Activated T-helper 9 cell treated with anti-CD3 and anti-CD28 coated beads, Interleukin-2, amount 50 U/mL, for 16 hours (primary cell): ENCODE measurements around the gene VAMP4.
A peak's percentile ranks its signal among the peaks of the same experiment; 100 is the strongest.

Experiments
- DNase-seq: peaks from one replicate; pipeline ENCODE4 v3.0.0-alpha.2; 2020; ENCODE audit warnings: low read depth

VAMP4 gene, protein sequence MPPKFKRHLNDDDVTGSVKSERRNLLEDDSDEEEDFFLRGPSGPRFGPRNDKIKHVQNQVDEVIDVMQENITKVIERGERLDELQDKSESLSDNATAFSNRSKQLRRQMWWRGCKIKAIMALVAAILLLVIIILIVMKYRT

DNA sequence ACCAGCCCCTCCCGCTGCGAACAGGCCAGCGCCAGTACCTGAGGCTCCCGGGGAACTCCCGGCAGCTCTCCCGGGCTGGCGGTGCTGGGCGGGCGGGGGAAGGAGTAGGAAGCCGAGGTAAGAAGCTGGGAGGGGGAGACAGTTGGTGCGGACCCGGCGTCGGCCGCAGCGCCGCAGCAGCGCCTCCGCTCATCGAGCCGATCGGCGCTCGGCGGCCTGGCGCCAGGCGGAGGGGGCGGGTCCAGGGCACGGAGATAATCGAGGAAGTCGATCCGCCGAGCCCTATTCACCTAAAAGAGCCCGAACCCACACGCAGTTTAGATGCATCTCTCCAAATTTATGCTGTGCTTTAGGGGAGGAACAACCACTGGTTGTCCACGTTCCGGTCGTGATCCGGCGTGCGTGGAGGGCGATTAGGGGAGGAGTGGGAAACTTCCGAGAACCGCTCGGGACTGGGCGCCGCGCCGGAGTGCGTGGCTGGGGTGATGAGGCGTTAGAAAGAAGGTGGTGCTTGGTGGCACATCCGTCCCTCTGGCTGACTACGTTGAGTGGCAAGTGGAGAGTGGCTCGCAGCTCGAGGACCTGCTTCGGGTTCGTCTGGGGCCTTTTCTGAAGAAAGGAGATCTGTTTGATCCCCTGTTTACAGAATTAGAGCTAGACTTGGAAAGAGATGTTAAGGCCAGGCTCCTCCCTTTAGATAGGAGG lies at the start of gene VAMP4:
Gene VAMP4, minus strand, starts transcription at position 194 of the 705 bp plus-strand sequence. CDS start 3,651 bp downstream, outside the sequence.
- peak; percentile 78 for DNase-seq

DNA sequence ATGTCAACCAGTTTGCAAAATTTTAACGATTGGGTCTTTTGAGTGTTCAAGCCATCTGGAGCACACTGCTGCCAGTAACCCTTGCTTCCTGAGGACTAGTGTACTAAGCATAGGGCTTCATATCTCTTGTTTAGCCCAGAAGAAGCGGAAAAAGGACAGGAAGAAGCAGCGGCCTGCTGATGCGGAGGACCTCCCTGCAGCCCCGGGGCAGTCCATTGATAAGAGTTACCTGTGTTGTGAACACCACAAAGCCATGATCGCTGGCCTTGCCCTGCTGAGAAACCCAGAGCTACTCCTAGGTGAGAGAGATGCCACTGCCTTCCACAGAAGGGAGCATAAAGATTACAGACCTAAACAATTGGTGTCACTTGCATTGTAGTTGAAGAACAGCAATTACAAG lies 48.5 kb upstream of the VAMP4 start:
- DNase-seq = no peak

DNA sequence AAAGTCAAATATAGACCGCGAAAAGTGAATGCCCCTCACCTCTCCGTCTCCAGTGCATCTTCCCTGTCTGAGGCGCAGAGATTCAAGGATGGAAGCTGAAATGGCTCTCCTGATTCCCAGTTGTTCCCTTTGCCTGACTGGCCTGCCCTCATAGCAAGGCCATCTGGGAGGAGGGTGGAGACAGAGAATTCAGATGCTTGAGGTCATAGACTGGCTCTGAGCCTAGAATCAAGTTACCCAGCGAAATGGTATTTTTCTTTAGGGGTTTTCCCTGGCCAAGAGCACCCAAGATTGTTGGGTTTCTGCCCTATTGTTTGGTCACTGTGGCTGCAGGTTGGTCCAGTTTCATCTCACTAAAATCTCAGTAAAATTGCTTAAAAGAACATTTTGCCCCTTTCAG lies 46.8 kb upstream of the VAMP4 start:
- no peak for DNase-seq

DNA sequence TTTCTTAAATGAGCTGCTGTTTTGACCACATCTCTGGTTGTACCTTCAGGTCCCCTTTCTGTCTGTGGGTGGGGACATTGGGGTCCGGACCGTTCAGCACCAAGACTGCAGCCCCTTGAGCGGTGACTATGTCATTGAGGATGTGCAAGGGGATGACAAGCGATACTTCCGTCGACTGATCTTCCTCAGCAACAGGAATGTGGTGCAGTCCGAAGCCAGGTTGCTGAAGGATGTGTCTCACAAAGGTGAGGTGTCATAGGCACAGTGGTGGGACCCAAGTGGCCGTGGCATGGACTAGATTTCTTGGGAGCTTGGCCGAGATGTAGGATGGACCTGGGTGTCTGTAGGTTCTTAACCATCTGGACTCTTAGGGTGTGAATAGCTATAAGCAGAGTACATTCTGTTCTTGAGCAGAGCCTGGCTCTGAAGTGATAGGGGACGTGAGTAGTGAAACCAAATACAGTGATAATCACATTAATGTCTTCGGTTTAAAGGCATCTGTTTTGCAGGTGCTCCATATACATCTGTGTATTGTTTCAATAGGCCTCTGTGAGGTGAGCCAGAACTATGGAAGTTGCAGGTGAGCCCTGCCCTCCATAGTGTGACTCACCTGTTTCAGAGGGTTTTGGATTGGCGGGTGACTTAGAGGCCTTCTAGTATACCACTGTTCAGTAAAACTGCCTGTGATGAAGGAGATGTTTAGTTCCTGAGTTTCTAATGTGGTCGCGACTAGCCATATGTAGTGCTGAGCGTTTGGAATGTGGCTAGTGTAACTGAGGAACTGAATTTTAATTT lies 46.0 kb upstream of the VAMP4 start:
- no peak for DNase-seq

DNA sequence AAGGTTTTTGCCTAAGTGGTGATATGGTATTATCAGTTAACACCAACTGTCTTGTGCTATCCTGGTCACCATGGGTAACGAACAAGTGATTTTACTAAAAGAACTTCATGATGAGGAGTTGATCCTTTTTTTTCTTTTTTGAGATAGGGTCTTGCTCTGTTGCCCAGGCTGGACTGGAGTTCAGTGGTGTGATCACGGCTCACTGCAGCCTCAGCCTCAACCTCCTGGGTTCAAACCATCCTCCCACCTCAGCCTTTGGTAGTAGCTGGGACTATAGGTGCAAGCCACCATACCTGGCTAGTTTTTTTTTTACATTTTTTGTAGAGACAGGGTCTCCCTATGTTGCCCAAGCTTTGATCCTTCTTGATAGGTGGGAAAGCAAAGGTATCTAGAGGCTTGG lies 44.7 kb upstream of the VAMP4 start:
- no peak for DNase-seq

DNA sequence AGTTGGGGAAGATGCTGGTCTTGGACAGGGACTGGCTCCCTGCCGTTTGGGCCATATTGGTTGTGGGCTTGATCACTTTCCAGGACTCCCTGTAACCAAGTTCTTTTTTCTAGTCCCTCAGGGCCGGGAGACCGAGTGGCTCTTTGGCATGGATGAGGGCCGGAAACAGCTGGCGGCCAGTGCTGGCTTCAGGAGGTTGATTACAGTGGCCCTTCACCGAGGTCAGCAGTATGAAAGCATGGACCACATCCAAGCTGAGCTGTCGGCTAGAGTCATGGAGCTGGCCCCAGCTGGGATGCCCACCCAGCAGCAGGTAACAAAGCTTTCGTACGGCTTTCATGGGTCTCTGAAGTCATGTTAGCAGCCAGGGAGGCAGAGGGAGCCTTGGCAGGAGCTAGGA lies 43.9 kb upstream of the VAMP4 start:
- DNase-seq = no peak

DNA sequence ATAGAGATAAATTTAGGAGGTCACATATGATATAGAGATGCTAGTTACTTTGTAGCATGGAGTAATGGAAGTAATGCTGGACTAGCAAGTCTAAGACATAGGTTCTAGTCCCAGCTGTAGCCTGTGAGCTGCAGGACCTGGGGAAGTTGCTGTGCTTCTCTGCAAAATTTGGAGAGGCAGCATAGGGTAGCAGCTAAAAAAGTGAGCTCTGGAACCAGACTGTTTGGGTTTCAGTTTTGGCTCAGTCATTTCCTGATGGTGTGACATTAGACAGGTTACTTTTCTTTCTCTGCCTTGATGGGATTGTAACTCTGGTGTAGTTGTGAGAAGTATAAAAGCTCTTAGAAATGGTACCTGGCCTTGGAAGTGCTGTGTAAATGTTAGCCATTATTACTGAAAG lies 42.9 kb upstream of the VAMP4 start:
- no peak for DNase-seq

DNA sequence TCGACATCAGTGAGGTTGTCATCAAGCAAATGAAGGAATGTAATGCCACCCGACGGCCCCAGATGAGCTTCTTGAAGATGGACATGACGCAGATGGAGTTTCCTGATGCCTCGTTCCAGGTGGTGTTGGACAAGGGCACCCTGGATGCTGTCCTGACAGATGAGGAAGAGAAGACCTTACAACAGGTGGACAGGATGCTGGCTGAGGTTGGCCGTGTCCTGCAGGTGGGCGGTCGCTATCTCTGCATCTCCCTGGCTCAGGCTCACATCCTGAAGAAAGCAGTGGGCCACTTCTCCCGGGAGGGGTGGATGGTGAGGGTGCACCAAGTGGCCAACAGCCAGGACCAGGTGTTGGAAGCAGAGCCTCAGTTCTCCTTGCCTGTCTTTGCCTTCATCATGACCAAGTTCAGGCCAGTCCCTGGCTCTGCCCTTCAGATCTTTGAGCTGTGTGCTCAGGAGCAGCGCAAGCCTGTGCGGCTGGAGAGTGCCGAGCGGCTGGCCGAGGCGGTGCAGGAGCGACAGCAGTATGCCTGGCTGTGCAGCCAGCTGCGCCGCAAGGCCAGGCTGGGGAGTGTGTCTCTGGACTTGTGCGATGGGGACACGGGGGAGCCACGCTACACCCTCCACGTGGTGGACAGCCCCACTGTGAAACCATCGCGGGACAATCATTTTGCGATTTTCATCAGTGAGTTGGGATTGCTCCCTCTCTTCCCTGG lies 42.1 kb upstream of the VAMP4 start:
- DNase-seq = no peak

DNA sequence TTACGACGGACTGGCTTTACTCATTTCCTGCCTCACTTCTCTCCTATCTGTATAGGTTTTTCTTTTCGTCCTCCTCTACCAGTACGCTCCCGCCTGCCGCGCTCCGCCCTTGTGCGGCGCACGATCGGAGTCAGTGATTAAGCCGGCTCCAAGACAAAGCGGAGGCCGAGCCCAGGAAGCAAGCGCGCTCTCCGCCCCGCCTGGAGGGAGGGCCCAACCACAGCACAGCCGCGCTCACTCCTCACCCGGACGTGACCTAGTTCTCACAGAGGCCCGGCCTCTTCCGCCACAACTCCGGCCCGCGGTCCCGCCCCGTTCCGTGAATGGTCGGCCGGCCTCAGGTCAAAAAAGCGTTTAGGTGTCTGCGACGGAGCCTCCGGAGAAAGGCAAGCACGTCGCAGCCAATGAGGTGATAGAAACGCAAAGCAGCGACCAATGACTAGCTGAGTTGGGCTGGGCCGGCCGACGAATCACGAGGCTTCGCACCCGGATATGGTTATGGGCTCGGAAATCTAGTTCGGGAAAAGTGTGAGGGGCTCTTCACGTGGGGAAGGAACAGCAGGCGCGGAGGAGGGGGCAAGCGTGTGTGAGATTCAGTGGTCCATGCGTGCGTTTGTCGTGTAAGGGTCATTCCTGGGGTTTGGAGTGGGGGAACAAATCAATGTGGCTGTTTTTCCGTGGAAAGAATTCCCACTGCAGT lies 39.5 kb upstream of the VAMP4 start, which contains the start of gene METTL13:
Gene METTL13, plus strand, starts transcription at position 485 of the 700 bp plus-strand sequence. CDS start 308 bp downstream, outside the sequence.
- DNase-seq = peak; percentile 98

DNA sequence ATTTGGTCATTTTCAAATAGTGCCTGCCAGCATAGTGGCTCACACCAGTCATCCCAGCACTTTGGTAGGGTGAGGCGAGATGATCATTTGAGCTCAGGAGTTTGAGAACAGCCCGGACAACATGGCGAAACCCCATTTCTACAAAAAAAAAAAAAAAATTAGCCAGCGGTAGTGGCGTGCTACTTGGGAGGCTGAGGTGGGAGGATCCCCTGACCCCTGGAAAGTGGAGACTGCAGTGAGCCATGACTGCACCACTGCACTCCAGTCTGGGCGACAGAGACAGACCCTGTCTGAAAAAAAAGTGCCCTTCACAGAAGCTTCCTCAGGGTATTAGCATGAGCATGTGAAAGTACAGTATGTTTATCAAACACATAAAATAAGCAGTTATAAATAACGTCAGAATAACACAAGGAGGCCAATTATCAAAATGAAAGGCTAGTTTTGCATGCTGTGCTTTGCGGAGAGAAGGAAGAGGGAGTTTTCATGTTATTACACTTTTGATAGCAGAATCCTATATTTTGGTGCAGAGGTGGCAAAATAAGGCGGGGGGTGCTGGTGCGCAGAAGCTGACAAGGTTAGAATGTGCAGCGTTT lies 38.8 kb upstream of the VAMP4 start:
- DNase-seq = no peak

DNA sequence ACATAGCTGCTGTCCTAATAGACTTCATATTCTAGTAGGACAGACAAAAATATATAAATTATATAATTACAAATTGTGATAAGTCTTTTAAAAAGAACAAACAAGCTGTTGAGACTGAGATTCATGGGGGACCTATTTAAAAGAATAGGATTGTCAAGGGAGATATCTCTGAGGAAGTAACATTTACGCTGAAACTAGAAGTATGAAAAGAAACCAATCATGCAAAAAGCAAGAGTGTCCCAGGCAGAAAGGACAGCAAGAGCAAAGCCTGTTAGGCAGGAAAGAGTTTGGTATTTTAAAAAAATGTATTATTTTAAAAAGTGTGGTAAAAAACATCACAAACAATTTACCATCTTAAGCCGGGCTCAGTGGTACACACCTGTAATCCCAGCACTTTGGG lies 30.4 kb upstream of the VAMP4 start:
- no peak for DNase-seq

DNA sequence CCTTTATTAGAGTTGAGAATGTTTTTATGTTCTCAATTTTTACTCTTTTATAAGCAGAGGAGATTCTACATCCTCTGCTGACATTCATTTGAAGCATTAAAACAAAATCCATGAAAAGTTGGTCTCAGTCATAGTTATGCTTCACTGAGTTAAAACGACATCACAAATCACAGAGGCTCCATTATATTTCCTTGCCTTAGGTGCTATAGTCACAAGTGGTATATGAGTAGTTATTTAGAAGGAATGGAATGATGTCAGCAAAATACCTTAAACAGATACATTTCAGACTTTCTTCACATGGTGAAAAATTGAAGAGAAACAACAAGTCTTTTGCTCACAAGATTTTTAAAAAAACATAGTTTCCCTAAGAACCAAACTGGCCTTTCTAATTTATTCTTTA lies 27.9 kb upstream of the VAMP4 start:
- no peak for DNase-seq

DNA sequence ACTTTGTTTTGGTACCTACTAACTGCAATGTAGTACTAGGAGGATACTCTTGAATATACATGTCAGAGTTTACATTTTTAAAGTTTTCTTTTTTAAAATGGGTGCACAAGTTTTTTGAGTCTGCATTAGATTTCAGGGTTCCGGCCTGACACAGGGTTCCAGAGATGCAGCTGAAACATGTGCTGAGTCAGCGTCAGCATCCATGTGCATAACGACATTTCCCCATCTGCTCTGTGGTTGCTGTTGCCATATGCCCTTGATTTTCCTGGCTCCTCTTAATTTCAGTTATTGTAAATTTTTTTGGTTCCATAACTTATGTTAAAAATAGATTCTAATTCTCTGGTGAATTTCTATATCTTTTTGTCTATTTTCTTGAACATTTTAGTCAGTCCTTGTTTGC lies 27.3 kb upstream of the VAMP4 start:
- DNase-seq = no peak

DNA sequence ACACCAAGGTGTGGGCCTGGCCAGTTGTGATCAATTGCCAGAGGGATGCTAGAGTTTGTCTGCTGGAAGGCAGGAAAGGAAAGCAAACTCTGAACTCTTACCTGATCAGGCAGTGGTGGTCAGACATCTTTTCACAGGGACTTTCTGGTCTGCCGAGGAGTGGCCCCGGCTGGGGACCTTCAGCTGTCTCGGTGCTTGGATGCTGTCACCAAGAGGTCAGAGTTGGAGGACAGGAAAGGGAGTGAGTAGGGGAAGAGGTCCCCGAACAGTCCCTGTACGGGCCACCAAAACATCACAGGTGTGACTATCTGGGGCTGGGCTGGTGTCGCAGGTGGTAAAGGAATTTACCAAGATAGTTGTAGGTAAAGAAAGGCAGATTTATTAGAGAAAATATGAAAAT lies 21.9 kb upstream of the VAMP4 start:
- DNase-seq = no peak

DNA sequence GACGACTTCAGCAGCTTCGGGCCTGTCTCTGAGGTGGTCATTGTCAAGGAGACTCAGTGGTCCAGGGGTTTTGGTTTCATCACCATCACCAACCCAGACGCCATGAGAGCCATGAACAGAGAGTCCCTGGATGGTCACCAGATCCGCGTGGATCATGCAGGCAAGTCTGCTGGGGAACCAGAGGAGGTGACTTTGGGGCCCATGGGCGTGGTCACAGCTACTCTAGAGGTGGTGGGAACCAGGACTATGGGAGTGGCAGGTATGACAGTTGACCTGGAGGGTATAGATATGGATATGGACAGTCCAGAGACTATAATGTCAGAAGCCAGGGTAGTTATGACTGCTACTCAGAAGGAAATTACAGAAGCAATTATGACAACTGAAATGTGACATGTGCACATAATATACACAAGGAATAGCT lies 20.3 kb upstream of the VAMP4 start:
- DNase-seq = no peak

DNA sequence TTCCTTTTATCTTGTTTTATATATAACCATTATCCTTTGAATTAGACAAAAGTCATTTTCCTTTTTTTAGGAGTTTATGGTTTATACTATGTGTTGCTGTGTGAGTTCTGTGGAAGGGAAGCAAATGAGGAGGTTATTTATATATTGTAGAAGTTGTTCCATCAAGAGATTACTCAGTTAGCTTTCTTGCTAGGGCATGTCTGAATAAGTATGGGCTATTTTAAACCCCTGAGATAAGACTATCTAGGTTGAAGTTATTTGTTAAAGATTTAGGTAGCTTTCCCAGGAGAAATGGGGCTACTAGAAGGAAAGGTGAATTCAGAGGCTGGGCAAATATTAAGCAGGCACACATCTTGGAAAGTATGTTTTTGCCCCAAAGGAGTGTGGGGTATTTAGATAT lies 16.1 kb upstream of the VAMP4 start:
- no peak for DNase-seq

DNA sequence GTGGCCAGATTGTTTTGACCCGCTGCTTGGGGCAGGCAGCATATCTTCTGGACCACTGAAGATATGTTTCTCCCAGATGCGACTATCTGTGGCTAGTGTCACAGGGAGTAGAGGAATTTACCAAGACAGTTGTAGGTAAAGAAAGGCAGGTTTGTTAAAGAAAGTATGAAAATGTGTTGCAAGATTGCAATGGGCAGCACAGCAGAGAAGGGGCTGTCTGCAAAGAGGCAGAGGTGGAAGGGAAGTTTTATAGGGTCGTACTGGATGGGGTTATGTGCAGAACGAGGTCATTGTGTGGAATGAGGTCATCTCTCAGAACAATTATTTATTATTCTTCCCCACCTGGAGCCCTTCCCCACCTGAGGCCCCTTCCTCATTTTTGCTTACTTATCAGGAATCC lies 15.0 kb upstream of the VAMP4 start:
- DNase-seq = no peak

DNA sequence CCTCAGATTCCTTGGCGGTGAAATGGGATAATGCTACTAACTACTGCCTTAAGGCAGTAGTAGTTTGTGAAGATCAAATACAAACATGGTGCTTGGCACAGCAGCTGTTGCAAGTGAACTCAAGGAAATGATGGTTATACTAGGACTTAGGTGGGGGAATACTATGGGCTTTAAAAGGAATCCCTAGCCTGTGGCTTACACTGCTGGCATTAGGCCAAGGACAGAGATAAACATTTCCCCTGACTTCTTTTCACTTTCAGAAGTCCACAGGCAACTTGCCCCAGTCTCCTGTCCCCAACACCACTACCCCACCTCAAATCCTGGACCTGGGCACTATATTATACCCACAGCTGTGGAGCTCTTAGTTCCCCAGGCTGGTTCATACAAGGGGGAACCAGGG lies 13.1 kb upstream of the VAMP4 start:
- DNase-seq = no peak

DNA sequence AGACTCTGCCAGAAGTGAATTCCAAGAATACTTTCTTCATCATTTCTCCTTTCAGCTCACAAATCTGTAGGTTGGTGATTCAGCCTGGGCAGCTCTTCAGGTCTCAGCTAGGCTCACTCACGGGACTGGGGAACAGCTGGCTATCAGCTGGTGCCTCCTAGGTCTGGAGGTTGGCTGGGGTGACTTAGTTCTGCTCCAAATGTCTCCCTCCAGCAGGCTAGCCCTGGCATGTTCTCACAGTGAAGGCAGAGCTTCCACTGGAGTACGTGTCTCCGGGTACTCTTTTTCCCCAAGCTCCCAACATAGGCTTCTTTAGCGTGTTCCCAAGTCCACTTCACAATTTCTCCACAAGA lies 12.5 kb upstream of the VAMP4 start:
- no peak for DNase-seq

DNA sequence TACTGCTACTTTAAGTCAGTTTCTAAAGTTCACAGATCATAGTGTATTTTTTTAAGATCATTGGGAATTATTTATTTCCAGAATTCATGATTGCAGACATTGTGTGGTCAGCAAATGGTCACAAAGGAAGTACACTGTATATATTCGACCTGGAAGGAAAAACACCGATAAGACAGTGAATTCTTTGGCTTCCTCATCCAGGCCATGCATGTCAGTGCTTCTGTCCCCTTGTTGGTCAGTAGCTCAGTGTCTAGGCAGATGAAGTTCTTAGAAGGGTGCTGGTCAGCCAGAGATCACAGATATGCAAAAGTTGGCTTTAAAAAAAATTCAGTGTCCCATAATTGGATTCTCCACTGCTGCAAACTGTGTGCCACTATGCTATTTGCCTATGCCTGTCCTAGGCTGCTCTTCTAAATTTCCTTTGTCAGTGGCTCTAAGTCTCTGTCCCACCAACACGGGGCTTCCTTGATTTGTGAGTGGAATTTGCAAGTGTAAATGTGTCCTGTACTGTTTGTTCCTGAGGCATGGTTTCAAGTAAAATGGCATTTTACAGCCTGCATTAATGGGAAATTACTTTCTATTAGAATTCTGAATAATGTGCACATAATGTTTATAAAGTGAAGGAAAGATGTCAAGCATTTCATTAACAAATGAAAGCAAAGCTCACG lies 12.0 kb upstream of the VAMP4 start:
- DNase-seq = no peak

DNA sequence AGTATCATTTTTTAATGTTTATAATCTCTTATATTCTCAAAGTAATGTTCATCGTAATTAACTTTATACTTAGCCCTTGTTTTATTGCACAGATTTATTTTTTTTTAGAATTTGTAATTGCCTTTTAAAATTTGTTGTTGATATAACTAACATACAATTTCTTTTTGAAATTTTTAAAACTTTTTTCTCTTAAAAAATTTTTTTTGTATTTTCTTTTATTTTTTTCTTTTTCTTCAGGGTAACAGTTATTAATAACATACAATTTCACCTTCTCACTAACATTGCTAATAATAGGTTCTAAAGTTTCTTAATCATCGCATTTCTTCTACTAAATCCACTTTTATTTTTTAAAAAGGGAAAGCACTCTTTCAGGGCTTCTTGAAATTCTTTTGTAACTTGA lies 11.3 kb upstream of the VAMP4 start:
- no peak for DNase-seq
